KOPT-K1 (cell line): ENCODE results near the gene RASSF9.

ENCODE experiments used
- H3K27ac ChIP-seq: fragments of 200-600 bp; sonication (generic); 2 replicates; pipeline ENCODE4 v1.5.1; 2016; ENCODE audit warnings: antibody characterized with exemption, mild to moderate bottlenecking, low read depth, low read length; ENCODE audit not compliant: poor library complexity, severe bottlenecking
- H3K36me3 ChIP-seq: fragments of 200-600 bp; sonication (generic); 2 replicates; pipeline ENCODE4 v1.5.1; 2017; ENCODE audit warnings: antibody characterized with exemption, mild to moderate bottlenecking, low read length, moderate library complexity; ENCODE audit not compliant: insufficient read depth
- H3K9me3 ChIP-seq: fragments of 200-600 bp; sonication (generic); 2 replicates; pipeline ENCODE4 v1.5.1; 2017; ENCODE audit warnings: antibody characterized with exemption, low read length, mild to moderate bottlenecking; ENCODE audit not compliant: insufficient read depth, poor library complexity, severe bottlenecking

RASSF9 gene

GRCh38 chr12:85836197-85837090 is at the start of gene RASSF9:
TSS of gene RASSF9 (minus strand) at chr12:85836409. CDS start at chr12:85836201, 208 bp downstream.
- H3K36me3 ChIP-seq = no peaks in the 10 kb centered on the region
- H3K27ac ChIP-seq = no peak within 1 kb of the TSS
- H3K9me3 ChIP-seq = no peaks in the 10 kb centered on the region

DNA sequence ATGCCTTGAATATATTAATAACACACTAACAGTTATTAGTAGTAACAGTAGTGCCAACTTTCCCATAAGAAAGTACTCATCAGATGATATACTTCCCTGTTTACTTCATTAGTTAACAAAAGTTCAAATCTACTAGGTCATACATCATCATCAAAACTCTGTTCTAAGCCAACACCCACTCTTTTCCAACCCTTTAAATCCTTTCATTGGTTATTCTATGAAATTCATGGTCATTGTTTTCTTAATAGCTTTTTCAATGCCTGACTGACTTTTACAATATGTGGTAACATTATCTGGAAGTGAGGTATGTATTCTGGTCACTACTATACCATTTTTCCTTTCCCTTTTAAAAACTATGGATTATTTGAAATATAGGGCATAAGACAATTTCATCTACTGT is 47.6 kb upstream of the RASSF9 start:
- Histone ChIP-seq H3K27ac (no peak overlapping the region), H3K36me3 (no peaks in the 10 kb centered on the region)

DNA sequence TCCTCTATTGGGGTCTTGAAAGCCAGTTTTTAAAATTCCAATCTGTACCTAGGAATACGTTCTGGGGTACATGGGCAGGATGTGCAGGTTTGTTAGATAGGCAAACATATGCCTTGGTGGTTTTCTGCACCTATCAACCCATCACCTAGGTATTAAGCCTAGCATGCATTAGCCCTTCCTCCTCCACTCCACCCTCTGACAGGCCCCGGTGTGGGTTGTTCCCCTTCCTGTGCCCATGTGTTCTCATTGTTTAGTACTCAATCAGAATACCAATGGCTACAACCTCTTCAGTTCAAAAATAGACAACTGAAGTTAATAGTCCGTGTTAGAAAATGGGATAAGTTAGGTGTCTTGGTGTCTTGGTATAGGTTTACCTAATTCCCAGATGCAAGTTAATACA is 41.2 kb upstream of the RASSF9 start:
- no peaks in the 10 kb centered on the region for H3K36me3 ChIP-seq
- no peak overlapping the region for H3K27ac ChIP-seq
- no peaks in the 10 kb centered on the region for H3K9me3 ChIP-seq

More for the DNA sequence above, 47.6 kb upstream of the RASSF9 start:
- H3K9me3 ChIP-seq = no peaks in the 10 kb centered on the region

DNA sequence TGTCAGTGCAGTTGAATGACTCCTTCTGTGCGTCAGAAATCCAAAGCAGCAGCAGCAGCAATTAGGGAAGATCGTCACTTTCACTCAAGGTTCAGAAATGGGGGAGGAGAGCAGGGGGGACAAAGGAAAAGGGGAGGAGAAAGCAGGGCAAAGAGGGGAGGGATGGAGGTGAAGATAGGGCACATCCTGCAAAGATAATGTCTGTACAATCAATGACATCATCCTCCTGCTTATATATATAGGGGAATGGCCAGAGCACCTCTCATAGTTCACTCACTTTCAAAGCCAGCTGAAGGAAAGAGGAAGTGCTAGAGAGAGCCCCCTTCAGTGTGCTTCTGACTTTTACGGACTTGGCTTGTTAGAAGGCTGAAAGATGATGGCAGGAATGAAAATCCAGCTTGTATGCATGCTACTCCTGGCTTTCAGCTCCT is 37.8 kb upstream of the RASSF9 start, which contains the start of gene NTS:
TSS of gene NTS (plus strand) at position 265 of the 431 bp plus-strand sequence. CDS start at position 374, 109 bp downstream.
- Histone ChIP-seq H3K9me3 (no peaks in the 10 kb centered on the region), H3K36me3 (no peaks in the 10 kb centered on the region), H3K27ac (no peak within 1 kb of the TSS)

DNA sequence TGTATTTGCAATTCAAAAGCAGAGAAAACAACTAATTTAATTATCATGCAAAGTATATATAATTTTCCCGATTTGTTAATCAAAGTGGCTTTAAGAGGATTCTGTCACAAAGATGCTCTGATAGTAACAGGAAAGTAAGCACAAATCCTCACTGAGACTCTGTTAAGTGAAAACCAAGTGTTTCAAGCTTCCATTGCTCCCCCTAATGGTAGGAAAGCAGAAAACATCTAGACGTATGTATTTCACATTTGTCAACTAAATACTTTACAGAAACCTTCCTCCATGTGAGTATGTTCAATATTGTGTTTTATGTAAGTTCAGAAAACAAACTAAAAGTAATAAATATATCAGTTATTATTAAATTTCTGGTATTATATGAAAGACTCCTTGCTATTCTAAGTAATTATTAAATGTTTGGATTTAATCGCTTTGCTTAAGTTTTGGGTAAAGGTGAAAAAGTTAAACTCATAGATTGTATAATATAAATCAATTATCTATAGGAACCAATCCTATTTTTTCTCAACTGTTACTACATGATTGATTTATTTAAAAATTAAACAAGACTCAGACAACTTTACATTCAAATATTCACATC is 36.4 kb upstream of the RASSF9 start:
- Histone ChIP-seq H3K36me3 (no peaks in the 10 kb centered on the region), H3K27ac (no peak overlapping the region), H3K9me3 (no peaks in the 10 kb centered on the region)

DNA sequence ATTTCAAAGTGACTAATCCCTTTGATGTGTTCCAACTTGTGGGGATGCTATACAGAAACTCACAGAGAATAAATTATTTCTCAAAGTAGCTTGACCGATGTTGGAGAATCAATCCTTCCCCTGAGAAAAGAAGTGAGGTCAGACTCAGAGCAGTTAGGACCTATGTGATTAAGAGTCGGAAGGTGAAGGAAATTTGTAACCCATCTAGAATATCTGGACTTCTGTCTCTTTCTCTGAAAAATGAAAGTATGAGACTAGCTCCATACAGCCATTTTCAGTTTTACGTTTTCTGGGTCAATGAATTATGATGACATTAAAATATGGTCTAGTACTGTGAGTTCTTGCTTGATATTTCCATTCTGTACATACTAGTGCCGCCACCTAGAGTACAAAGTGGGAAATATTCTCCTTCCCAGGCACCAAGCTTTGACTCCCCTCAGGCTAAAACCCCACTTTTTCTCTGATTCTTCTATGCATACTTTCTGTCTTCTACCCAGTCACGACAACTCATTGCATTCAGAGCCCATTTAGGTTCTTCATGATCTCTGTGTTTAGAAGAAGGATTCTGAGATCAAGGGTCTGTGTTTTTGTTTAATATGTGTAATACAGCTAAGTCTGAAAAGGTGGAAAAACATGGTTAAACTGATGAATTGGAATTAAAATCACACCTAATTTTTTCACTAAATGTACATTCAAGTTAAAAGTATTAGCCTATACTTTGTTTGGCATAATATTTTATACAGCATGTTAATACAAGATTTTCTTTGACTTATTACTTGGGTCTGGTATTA is 31.0 kb upstream of the RASSF9 start:
- Histone ChIP-seq H3K36me3 (no peaks in the 10 kb centered on the region), H3K27ac (no peak overlapping the region), H3K9me3 (no peaks in the 10 kb centered on the region)

DNA sequence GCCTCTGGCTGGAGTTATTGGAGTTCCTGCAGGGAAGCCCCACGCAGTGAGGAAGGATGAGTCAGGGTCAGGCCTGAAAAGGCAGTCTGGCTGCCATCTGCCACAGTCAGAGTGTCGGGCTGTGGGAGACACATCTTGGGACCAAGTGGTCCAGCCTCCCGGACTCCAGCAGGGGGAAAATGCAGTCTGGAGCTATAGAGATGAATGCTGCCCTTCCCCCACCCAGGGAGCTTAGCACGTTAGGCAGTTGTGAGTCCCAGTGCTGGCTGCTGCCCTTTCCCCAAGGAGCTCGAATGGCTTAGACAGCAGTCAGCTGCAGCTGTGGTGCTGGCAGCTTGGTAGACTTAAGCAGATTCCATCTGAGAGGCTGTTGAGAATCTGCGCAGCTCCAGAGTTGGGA is 29.7 kb upstream of the RASSF9 start:
- H3K27ac ChIP-seq = no peak overlapping the region
- H3K36me3 ChIP-seq = no peaks in the 10 kb centered on the region
- no peaks in the 10 kb centered on the region for H3K9me3 ChIP-seq

- no peak overlapping the region for H3K27ac ChIP-seq
- no peaks in the 10 kb centered on the region for H3K9me3 ChIP-seq
- no peaks in the 10 kb centered on the region for H3K36me3 ChIP-seq
Measured at GRCh38 chr12:85856966-85857365, 20.8 kb upstream of the RASSF9 start.

GRCh38 chr12:85855305-85855704 is 19.1 kb upstream of the RASSF9 start:
- no peaks in the 10 kb centered on the region for H3K9me3 ChIP-seq
- H3K36me3 ChIP-seq = no peaks in the 10 kb centered on the region

DNA sequence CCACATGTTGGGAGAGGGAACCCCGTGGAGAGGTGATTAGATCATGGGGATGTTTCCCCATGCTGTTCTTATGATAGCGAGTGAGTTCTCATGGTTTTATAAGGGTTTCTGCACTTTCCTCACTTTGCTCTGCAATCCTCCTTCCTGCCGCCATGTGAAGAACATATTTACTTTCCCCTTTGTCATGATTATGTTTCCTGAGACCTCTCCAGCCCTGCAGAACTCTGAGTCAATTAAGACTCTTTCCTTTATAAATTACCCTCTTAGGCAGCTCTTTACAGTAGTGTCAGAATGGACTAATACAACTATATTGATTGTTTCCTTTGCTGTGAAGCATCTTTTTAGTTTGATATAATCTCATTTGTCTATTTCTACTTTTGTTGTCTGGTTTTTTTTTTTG is 13.1 kb upstream of the RASSF9 start:
- H3K27ac ChIP-seq = no peak overlapping the region
- H3K36me3 ChIP-seq = no peaks in the 10 kb centered on the region
- H3K9me3 ChIP-seq = no peaks in the 10 kb centered on the region

More at GRCh38 chr12:85855305-85855704, 19.1 kb upstream of the RASSF9 start:
- H3K27ac ChIP-seq = no peak overlapping the region

DNA sequence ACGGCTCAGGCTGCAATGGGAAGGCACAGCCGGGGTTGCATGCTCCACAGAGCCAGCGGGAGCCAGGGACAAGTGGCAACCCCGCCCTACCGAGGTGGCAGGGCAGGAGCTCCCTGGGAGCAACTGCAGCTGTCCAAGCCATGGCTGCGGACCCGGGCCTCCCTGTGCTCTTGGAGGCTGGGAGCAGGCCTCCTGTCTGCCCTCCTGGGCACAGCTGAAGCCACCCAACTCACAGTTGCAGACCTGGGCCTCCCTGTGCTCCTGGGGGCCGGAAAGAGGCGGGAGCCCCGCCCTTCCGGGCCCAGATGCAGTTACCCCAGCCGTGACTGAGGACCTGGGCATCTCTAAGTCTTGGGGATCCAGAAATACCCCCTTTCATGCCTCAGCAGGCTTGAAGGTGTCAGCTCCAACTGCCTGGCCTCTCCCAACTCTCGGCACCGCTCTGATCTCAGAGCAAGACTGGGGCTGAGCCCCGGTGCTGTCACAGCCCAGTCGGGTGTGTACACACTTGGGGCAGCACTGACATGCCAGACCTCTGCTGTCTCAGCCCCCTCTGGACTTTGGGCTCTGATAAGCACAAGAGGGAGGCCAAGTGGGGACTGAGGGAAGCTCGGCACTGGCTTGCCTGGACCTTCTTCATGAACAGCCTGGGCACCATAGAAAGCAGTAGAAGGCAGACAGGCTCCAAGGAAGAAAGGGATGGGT is 7.5 kb upstream of the RASSF9 start:
- Histone ChIP-seq H3K36me3 (no peaks in the 10 kb centered on the region), H3K9me3 (no peaks in the 10 kb centered on the region), H3K27ac (no peak overlapping the region)

DNA sequence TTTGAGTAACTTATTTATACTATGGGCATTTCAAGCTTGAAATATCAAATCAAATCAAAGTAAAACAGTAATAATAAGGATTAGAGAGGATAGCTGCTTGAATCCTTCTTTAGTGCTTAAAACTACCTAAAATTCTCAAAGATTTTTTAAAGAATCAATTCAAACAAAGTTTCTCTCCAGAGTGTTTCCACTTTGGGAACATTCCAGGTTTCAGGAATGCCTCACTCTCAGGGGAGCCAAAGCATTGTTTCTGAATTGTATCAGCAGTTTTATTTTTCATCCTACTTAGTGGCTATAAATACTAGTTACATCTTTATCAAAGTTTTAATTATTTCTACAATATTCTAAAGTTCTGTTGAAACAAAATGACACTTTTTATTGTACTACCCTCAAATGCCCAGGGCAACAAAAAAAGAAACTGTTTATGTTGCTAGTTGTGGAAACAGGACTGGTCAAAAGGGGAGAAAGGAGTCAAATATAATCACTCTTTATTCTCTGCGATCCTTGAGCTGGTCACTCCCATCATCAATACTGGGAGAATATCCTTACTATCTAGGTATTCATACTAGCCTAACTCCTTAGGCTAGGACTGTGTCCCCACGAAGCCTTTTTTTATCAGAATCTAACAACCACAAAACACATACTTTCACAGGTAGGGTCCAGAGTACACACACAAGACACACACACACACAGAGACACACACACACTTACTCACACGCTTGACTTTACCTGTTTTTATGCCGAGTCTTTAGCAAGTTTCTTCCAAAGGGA is 598 bp downstream of the RASSF9 start:
- no peak overlapping the region for H3K27ac ChIP-seq
- H3K36me3 ChIP-seq = no peaks in the 10 kb centered on the region
- no peaks in the 10 kb centered on the region for H3K9me3 ChIP-seq

DNA sequence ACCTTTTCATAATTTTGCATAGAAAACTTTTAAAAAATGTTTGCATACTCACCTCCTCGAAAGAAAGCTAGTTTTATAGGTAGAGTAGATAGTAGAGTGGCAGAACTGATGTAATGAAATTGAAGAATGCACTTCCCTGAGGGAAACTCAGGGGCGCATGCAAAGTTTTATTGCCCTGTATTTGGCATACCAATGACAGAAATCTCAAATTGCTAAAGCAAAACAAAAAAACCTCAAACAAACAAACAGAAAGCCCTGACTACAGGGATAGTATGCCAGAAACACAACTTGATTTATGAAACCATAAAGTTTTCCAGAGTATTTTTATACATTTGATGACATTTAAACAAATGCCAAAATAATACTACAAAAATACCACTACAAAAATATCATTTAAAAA is 1.8 kb downstream of the RASSF9 start:
- H3K36me3 ChIP-seq = no peaks in the 10 kb centered on the region
- H3K27ac ChIP-seq = no peak overlapping the region

GRCh38 chr12:85833579-85833978 is 2.6 kb downstream of the RASSF9 start:
- Histone ChIP-seq H3K36me3 (no peaks in the 10 kb centered on the region), H3K27ac (no peak overlapping the region), H3K9me3 (no peaks in the 10 kb centered on the region)

More for the DNA sequence above, 1.8 kb downstream of the RASSF9 start:
- no peaks in the 10 kb centered on the region for H3K9me3 ChIP-seq
